Kidney glomerular epithelial cell (primary cell): Measurements from ENCODE around the gene TLX2.
"Not testable (repeated sequence)": the region's sequence is repeated elsewhere in the genome, so short reads cannot be mapped to it uniquely, and the experiment has no call there.

ENCODE experiments used
- DNase-seq: peaks from one replicate; lab custom pipeline; 2025; lab: John Stamatoyannopoulos, UW

Gene TLX2

GRCh38 chr2:74554820-74555531, 40.7 kb downstream of the TLX2 start:
- peak; percentile 25 for DNase-seq

GRCh38 chr2:74555610-74556103, 41.4 kb downstream of the TLX2 start:
- no peak for DNase-seq

GRCh38 chr2:74556159-74556558, 41.9 kb downstream of the TLX2 start:
- DNase-seq = no peak

- no peak for DNase-seq
Observed at GRCh38 chr2:74556831-74557370, 42.7 kb downstream of the TLX2 start.

- no peak for DNase-seq
Observed at GRCh38 chr2:74558284-74559230, 44.3 kb downstream of the TLX2 start.

GRCh38 chr2:74559912-74560311, 45.7 kb downstream of the TLX2 start:
- no peak for DNase-seq

- peak; percentile 52 for DNase-seq
Observed at GRCh38 chr2:74560591-74560990, 46.3 kb downstream of the TLX2 start.

- DNase-seq = not testable (repeated sequence)
Observed at GRCh38 chr2:74561022-74561421, 46.8 kb downstream of the TLX2 start.

GRCh38 chr2:74562126-74562775, 48.0 kb downstream of the TLX2 start:
- DNase-seq = no peak

- peak; percentile 50 for DNase-seq
Observed at GRCh38 chr2:74564222-74564621, 50.0 kb downstream of the TLX2 start.

- no peak for DNase-seq
Observed at GRCh38 chr2:74566076-74566753, 52.0 kb downstream of the TLX2 start.

- peak; percentile 71 for DNase-seq
Observed at GRCh38 chr2:74566754-74567085, 52.5 kb downstream of the TLX2 start.
